ENCODE measurements around the gene NUP188. TPM values are rescaled to one million over a fixed set of nuclear protein-coding genes. Genes with fewer than 3 reads are reported as not detected.
"Not testable (repeated sequence)": the region's sequence is repeated elsewhere in the genome, so short reads cannot be mapped to it uniquely, and the experiment has no call there.

NUP188 gene
- total RNA-seq, 2 experiments from 2014 or later, result 128 to 130 TPM

GRCh38 chr9:128923493-128923883 lies 24.0 kb upstream of the NUP188 start:
- Mint-ChIP-seq H3K4me3 (no peak overlapping the region), H3K9me3 (no peaks in the 10 kb centered on the region), H3K27me3 (no peaks in the 10 kb centered on the region), H3K36me3 (no peaks in the 10 kb centered on the region), H3K27ac (no peak overlapping the region), H3K4me1 (peaks cover 13% of the 10 kb centered on the region)
- DNase-seq, result no peak

DNA sequence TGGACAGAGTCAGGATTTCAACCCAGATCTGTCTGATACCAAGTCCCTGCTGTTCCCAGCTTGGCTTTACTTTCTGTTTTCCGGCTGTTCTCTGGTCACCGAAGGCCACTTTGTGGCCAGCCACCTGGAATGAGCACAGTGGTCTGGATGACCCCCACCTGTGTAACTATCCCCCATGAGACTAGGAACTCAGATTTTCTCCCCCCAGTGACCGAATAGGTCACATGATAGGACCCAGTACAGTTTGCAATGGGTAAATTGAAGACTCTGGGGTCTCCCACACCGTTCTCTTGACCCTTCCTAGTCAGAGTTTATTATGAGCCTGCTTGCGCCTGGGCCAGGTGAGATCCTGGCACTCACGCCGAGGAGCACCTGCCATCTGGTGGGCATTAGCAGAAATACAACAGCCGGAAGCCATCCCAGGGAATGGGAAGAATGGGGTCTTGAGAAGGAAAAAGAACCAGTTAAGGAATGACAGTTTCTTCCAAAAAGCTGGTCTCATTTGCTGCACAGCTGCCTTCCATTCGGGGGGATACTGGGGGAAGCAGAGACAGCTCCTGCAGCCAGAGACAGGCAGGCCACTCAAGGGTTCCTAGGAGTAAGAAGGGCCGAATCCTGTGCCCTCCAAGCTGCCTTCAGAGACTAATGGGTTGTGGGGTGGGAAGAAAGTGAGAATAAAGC lies 19.6 kb upstream of the NUP188 start:
- no peak overlapping the region for H3K4me3 Mint-ChIP-seq
- H3K9me3 Mint-ChIP-seq, result no peaks in the 10 kb centered on the region
- no peaks in the 10 kb centered on the region for H3K36me3 Mint-ChIP-seq
- H3K27ac Mint-ChIP-seq, result no peak overlapping the region
- DNase-seq, result peak; percentile 28
- H3K27me3 Mint-ChIP-seq, result no peaks in the 10 kb centered on the region
- H3K4me1 Mint-ChIP-seq, result peaks cover 7% of the 10 kb centered on the region

DNA sequence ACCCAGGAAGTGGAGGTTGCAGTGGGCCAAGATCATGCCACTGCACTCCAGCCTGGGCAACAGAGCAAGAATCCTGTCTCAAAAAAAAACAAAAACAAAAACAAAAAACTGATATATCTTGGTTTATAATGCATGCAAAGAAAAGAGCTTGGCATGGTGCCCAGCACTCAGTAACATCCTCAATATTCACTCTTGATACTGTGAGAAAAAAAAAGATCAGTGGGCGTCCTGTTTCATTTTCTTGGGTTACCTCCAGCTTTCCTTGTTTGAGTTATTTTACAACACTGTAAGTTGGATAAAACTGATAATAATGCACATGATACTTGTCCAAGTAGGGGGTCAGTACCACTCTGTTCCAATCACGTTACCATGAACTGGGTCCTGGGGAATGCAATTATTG lies 18.9 kb upstream of the NUP188 start:
- H3K9me3 Mint-ChIP-seq, result no peaks in the 10 kb centered on the region
- no peak overlapping the region for H3K4me3 Mint-ChIP-seq
- DNase-seq, result no peak
- H3K4me1 Mint-ChIP-seq, result peaks cover 7% of the 10 kb centered on the region
- no peaks in the 10 kb centered on the region for H3K27me3 Mint-ChIP-seq
- no peak overlapping the region for H3K27ac Mint-ChIP-seq
- H3K36me3 Mint-ChIP-seq, result no peaks in the 10 kb centered on the region

DNA sequence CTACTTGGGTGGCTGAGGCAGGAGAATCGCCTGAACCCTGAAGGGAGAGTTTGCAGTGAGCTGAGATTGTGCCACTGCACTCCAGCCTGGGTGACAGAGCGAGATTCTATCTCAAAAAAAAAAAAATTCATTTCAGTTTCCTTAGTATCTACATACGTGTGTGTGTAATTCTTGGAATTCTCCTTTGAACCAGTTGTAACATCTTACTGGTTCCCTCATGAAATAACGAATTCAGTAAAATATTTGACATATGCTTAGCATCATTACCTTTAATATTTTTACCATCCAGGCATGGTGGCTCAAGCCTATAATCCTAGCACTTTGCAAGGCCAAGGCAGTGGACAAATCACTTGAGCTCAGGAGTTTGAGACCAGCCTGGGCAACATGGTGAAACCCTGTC lies 17.9 kb upstream of the NUP188 start:
- no peak for DNase-seq
- Mint-ChIP-seq H3K4me3 (no peak overlapping the region), H3K4me1 (peaks cover 7% of the 10 kb centered on the region), H3K36me3 (no peaks in the 10 kb centered on the region), H3K9me3 (no peaks in the 10 kb centered on the region), H3K27me3 (no peaks in the 10 kb centered on the region), H3K27ac (no peak overlapping the region)

GRCh38 chr9:128933731-128934130 lies 13.8 kb upstream of the NUP188 start:
- no peaks in the 10 kb centered on the region for H3K4me1 Mint-ChIP-seq
- H3K27me3 Mint-ChIP-seq, result no peaks in the 10 kb centered on the region
- H3K9me3 Mint-ChIP-seq, result no peaks in the 10 kb centered on the region

GRCh38 chr9:128936171-128936865 lies 11.2 kb upstream of the NUP188 start:
- H3K4me3 Mint-ChIP-seq, result no peak overlapping the region
- H3K36me3 Mint-ChIP-seq, result no peaks in the 10 kb centered on the region
- no peaks in the 10 kb centered on the region for H3K9me3 Mint-ChIP-seq
- no peak for DNase-seq
- H3K4me1 Mint-ChIP-seq, result no peaks in the 10 kb centered on the region
- H3K27me3 Mint-ChIP-seq, result no peaks in the 10 kb centered on the region
- H3K27ac Mint-ChIP-seq, result no peak overlapping the region

More at GRCh38 chr9:128933731-128934130, 13.8 kb upstream of the NUP188 start:
- H3K36me3 Mint-ChIP-seq, result no peaks in the 10 kb centered on the region
- no peak overlapping the region for H3K27ac Mint-ChIP-seq
- DNase-seq, result no peak
- H3K4me3 Mint-ChIP-seq, result no peak overlapping the region

GRCh38 chr9:128937310-128938165 lies 10.0 kb upstream of the NUP188 start:
- H3K4me3 Mint-ChIP-seq, result no peak overlapping the region
- no peaks in the 10 kb centered on the region for H3K27me3 Mint-ChIP-seq
- no peaks in the 10 kb centered on the region for H3K4me1 Mint-ChIP-seq
- no peaks in the 10 kb centered on the region for H3K9me3 Mint-ChIP-seq
- no peak overlapping the region for H3K27ac Mint-ChIP-seq
- no peak for DNase-seq
- H3K36me3 Mint-ChIP-seq, result no peaks in the 10 kb centered on the region

DNA sequence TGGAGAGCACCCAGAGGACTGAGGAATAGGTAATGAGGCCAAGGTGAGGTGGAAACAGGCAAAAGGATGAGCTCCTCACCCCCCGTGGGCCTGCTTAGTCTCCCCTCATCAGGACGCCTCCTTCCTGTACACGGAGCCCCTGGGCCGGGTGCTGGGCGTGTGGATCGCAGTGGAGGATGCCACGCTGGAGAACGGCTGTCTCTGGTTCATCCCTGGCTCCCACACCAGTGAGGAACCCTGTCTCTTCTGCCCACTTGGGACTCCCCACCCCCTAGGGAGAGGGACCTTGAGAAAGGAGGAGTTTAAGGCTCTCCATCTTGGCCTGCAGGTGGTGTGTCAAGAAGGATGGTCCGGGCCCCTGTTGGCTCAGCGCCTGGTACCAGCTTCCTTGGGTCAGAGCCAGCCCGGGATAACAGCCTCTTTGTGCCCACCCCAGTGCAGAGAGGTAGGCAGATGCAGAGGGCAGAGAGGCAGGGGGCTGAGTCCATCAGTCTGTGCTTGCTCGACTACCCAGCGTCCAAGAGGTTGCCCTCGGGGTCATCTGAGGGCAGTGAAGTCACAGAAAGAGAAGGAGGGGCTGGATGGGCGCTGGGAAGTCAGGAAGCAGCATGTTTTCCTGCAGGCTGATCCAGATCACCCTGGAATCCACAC lies 7.1 kb upstream of the NUP188 start:
- H3K27me3 Mint-ChIP-seq, result no peaks in the 10 kb centered on the region
- H3K4me1 Mint-ChIP-seq, result no peaks in the 10 kb centered on the region
- H3K27ac Mint-ChIP-seq, result no peak overlapping the region
- no peak overlapping the region for H3K4me3 Mint-ChIP-seq
- DNase-seq, result no peak
- peaks cover 2% of the 10 kb centered on the region for H3K36me3 Mint-ChIP-seq
- no peaks in the 10 kb centered on the region for H3K9me3 Mint-ChIP-seq

- H3K9me3 Mint-ChIP-seq, result no peaks in the 10 kb centered on the region
- H3K27me3 Mint-ChIP-seq, result no peaks in the 10 kb centered on the region
- H3K4me1 Mint-ChIP-seq, result peaks cover 5% of the 10 kb centered on the region
- H3K4me3 Mint-ChIP-seq, result no peak overlapping the region
- H3K27ac Mint-ChIP-seq, result no peak overlapping the region
- DNase-seq, result no peak
- H3K36me3 Mint-ChIP-seq, result peaks cover 9% of the 10 kb centered on the region
Measured at GRCh38 chr9:128940946-128941755, 6.3 kb upstream of the NUP188 start.

GRCh38 chr9:128943832-128944620 lies 3.5 kb upstream of the NUP188 start:
- Mint-ChIP-seq H3K27ac (no peak overlapping the region), H3K9me3 (no peaks in the 10 kb centered on the region), H3K4me3 (no peak overlapping the region), H3K36me3 (peaks cover 19% of the 10 kb centered on the region), H3K4me1 (peaks cover 20% of the 10 kb centered on the region), H3K27me3 (no peaks in the 10 kb centered on the region)
- DNase-seq, result no peak

GRCh38 chr9:128944966-128945365 lies 2.5 kb upstream of the NUP188 start:
- peaks cover 20% of the 10 kb centered on the region for H3K4me1 Mint-ChIP-seq
- not testable (repeated sequence) for H3K4me3 Mint-ChIP-seq, H3K27ac Mint-ChIP-seq, DNase-seq, H3K27me3 Mint-ChIP-seq, H3K9me3 Mint-ChIP-seq
- H3K36me3 Mint-ChIP-seq, result peaks cover 23% of the 10 kb centered on the region

DNA sequence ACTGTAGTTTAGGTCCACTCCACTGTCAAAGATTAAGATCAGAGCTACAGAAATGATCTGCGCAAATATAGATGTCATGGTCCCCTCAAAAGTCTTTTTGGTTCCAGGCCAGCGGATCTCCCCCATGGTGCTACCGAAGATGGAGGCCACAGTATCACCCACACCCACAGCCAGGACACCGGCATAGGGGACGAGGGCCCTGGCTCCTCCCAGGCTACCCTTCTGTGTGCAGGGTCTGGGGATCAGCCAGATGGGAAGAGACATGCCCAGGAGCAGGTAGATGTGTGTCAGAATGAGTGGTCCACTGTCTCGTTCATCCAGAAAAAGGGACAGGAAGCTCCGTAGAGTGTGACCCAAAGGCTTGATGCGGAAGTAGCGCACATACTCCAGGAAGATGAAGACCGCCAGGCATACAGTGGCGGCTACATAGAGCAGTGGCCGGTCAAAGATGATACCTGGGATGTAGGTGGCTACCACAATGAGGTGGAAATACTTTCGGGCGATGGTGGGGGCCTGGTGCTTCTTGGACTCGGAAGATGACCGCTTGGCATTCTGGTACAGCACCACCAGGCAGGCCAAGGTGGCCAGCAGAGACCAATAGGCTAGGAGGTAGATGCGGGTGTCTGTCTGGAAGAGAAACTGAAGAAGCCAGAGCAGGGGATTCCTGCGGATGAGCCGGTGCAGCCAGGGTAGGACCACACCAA lies 1.5 kb upstream of the NUP188 start:
- Mint-ChIP-seq H3K27me3 (no peaks in the 10 kb centered on the region), H3K9me3 (no peaks in the 10 kb centered on the region), H3K4me3 (peak overlapping the region; percentile 97), H3K36me3 (peaks cover 26% of the 10 kb centered on the region), H3K4me1 (peaks cover 20% of the 10 kb centered on the region), H3K27ac (peak overlapping the region; percentile 98)
- DNase-seq, result no peak

DNA sequence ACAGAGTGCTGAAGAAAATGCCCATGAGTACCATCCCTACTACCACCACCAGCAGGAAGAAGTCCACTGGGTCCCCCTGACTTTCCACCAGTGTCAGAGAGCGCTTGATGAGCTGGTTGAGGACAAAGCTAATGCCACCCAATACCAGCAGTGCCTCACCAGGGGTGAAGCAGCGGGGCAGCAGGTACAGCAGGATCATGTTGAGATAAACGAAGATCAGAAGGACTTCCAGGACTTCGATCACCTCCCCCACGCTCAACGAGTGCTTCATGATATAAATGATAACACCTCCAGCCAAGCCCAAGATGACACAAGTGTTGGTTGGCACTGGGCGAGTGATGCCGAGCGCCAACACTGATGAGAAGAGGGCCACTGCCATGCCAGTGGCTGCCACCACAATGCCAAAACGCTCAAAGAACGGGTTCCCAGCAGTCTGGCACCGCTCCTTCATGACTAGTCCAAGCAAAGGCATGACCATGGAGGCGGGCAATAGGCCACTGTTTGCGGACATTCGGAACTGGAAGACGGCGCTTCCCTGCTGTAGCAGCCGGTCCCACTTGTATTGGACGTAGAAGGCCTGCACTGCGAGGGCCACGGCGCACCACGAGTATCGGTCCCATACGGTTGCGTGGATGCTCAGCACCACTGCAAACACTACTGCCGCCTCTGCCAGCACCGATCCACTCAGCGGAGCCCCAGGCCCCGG lies 775 bp upstream of the NUP188 start:
- peak overlapping the region; percentile 98 for H3K27ac Mint-ChIP-seq
- peak; percentile 32 for DNase-seq
- peaks cover 28% of the 10 kb centered on the region for H3K36me3 Mint-ChIP-seq
- H3K4me1 Mint-ChIP-seq, result peaks cover 22% of the 10 kb centered on the region
- no peaks in the 10 kb centered on the region for H3K27me3 Mint-ChIP-seq
- H3K4me3 Mint-ChIP-seq, result peak overlapping the region; percentile 97
- no peaks in the 10 kb centered on the region for H3K9me3 Mint-ChIP-seq
